Stimulated activated CD8-positive, alpha-beta memory T cell treated with anti-CD3 and anti-CD28 coated beads, Interleukin-7, amount 100 ng/mL, for 1 hour (primary cell): ENCODE data around the gene WT1.

Experiments
- DNase-seq, 2 donors: peaks; one replicate each; pipeline ENCODE4 v3.0.0-alpha.2; 2020; ENCODE audit warnings: low read depth in 2 of 2

The WT1 gene

DNA sequence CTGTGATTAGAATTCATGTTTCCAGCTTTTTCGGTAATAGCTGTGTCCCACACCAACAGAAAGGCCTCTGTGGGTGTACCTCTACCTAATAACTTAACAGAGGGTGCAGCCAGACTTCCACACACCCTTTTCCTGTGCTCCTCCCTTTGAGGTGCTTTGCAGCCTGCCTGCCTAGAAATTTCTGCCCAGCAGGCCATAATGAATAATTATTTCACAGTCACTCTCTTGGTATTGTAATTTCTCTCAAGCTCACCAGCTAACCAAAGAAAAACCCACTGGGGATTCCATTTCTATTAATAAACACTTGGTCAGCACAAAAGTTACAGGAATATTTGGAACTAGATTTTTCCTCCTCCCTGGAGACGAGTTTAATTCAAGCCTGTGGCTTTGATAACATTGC is 13.3 kb downstream of the WT1 start:
- DNase-seq: no peak

DNA sequence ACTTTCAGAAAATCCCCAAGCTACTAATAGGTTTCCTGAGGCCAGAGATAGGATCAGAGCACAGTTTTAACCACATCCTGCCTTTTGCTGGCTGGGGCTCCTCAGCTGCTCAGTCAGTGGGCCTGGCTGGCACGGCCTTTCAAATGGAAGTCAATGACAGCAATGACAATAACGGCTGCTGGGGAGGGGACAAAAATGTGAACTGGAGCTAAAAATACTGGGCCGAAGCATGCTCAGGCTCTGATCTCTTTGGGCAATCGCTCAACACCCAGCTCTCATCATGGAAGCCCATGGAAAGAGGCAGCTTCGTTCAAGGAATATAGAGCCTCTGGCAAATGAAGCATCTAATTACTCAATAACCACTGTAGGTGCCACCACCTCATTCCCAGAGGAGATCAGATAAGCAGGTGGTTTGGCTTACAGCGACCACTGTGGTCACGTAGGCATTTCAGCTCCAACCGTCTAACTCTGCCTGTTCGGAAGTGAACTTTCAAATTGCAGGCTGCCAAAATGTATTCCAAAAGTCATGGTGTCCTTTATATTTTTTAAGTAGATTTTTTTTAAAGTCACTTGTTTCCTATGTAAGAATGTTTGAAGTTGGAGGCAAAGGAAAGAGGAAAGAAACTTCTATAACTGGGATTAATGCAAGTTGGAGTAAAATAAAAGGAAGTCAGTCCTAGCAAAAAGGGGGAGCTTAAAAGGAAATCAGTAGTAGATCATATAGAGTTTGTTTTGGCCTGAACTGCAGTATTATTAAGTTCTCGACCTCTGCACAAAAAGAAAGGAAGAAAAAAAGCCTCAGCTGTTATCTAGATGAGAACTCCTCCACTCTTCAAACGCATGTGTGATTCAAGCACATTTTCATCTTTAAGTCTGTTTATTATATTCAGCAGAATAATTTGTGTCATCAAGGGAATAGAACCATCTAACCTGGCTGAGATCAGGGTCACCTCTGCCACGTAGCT is 14.1 kb downstream of the WT1 start:
- DNase-seq: no peak

DNA sequence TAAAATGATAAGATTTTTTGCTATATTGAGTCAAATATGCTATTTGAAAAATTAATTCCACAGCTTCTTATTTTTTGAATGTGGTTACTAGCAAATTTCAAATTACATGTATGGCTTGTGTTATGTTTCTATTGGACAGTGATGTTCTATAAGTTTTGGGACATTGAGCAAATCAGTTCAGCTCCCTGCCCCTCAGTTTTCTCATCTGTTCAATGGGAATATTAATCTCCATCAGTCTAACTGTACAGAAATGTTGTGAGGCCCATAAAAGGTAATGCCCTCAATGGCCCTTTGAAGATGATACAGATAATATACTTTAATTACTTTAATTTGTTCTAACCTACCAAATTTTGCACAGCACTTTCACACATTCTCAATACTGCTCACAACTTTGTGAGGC is 15.2 kb downstream of the WT1 start:
- no peak for DNase-seq

DNA sequence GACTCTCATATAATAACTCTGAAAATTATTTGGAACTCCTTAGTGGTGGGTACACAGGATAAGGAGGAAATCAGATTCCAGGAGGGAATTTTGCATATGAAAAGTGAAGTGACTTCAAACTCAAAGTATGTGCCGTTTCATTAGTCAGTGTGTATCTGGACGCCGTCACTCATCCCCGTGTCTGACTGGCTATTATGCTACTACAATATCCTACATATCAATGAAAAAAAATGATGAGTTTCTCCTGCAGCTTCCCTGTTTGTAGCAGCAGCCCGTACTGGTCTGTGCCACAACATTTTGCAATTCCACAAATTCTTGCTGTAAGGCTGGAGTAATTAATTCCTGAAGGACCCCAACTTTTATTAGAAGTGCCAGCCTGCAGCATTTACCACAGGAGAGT is 16.5 kb downstream of the WT1 start:
- DNase-seq: no peak

DNA sequence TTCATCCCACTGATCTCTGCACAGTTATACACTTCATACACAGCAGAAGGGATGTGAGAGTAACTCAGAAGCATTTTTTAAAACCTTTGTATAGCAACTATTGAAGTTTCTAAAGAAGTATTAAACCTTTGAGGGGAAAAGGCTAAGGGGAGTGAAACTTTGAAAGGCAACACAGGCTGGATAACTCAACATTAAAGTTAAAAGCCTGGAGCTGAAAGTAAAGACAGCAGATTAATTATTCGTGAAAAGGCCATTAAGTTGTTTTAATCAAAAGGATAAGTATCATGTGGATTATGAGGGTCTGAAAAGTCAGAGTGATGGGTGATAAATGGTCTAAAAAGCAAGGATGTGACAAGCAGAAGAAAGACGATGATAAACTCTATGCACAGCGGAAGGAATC is 17.5 kb downstream of the WT1 start:
- no peak for DNase-seq

DNA sequence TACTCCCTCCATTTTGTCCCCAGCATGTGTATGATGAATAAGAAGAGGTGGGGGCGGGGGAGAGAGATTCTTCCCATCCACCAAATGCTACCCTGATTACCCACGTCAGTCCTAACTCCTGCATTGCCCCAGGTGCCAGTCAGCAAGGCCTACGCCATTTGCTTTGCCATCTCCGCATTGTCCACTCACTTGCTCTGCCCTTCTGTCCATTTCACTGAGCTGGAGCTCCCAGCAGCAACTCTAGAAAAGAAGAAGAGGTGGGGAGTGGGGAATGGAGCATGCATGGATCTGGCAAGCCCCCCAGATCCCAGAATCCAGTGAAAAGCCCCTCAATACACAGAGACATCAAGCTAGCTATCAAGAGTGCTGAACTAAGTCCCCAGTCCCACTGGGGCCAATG is 19.0 kb downstream of the WT1 start:
- DNase-seq: no peak

DNA sequence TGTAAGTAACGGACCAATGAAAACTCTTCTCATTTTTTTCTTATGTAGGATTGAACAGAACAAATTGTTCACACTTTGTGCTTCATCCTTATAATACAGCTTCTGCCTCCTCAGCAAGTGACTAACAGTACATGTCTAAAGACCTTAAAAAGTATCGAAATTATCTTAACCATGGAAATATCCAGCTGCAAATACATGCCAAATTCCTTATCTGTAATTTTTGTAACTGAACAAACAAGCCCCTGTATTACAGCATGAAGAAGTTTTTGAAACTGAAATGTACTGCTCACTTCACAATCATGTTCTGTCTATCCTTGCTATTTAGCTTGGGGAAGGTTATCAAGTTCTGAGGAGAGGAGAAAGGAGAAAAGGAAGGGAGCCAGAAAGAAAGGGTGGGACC is 20.4 kb downstream of the WT1 start:
- no peak for DNase-seq

DNA sequence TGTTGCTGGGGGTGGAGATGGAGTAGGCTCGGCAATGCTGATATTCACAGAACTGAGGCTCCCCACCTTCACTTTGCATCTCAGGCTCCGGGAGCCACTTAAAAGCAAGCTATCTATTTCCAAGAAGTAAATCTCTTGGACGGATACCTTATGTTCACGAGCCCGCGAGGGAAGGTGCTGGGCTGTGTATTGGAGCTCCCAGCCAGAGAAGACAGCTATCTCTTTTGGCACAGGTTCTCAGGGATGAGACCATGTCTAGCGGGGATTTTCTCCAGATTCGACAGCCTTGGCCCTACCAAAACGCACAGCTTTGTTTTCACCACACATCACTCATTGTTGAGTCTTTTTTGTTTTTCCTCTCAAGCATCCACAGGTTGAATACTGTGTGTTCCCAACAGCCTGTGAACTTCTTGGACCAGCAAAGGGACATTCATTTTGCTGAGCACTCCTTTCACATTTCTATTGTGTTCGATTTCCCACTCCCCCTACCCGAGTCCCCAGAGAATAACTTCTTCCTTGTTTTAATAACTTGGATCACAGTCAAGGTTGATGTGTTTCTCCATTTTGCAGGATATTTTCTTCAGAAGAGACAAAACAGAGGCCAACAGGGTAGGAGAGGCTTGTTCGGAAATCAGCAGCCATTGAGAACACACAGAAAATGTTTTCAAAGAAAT is 23.3 kb downstream of the WT1 start:
- DNase-seq: no peak

DNA sequence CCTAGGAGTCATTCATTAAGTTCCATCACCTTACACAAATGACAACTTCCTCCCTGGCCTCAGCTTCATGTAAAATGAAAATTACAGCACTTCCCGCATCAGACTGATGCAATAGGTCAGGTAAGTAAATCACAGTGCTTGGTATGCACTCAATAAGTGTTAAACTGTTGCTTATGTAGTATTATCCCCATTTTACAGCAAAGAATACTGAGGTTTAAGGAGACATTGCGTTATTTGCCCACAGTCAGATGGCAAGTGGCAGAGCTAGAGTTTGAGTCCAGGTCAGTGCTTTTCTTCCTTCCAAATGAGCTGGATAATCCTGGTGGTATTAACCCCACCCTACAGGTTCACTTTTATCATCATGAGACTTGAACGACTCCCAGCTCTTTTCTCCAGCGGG is 29.7 kb downstream of the WT1 start:
- no peak for DNase-seq

DNA sequence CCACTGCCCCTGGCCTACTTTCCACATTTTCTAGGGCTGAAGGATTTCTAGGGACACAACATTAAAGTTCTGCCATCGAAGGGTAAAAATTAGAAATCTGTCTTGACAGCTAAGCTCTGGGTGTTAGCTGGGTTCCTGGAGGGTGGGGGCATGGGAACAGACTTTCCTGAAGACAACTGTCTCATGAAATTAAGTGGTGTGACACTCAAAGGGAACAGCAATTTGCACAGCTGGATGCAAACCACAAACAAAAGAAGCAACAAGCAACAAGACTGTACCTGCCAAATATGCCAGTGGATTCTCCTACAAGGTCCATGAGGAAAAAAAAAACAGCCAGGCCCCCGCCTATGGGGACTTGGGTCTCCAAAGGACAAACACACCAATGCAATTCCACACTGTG is 32.5 kb downstream of the WT1 start:
- no peak for DNase-seq

DNA sequence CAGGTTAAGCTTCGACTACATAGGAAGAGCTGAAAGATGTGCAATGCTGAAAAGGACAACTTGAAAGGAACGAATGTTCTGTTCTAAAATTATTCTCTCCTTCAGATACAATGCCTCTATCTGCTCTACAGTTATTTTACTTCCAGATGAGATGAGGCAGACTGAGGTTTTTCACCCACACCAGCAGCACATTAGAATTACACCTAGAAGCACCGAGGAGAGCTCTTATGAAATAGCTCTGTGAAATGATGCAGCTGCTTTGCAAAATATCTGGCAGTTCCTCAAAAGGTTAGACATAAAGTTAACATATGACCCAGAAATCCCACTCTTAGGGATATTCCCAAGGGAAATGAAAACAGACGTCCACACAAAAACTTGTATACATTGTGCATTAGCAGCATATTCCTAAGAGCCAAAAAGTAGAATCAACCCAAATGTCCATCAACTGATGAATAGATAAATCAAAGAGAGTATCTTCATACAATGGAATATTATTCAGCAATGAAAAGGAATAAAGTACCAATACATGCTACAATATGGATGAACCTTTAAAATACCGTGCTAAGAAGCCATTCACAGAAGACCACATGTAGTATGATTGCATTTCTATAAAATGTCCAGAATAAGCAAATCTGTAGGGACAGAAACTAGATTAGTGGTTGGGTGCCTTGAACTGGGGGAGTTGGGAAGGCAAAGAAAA is 34.5 kb downstream of the WT1 start:
- no peak for DNase-seq

DNA sequence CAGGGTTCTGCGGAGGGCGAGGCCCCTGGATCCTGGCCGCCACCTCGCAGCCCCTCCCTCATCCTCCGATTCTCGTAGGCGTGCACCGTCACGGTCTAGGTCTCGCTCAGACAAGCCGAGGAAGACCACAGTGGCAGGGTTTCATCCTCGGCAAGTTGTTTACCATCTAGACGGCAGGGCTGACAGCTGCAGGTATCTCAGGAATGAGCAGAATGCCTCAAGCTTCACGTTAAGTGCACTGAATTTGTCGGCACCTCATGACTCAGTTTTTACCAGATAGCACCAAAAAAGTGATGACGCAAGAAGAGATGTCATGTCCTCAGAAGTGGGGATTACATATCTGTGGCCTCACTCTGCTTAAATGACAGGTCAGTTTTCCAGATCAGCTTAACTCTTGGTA is 35.1 kb downstream of the WT1 start:
- DNase-seq: no peak

DNA sequence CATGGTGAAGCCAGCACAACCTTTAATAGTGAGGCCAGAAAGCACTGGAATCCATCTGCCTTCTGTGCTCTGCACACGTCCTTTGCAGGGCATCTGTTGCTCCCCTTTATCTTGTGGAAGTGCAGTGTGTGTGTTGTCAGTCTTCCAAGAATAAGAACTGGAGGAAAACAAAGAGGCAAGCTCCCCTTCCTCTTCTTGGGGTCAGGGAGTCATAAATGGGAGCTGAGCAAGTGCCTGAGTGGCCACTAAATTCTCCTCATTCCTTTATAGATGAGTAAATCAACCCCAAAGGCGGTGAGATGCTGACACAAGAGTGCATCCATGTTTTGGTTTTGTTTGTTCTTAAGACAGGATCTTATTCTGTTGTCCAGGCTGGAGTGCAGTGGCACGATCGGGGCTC is 38.3 kb downstream of the WT1 start:
- no peak for DNase-seq

DNA sequence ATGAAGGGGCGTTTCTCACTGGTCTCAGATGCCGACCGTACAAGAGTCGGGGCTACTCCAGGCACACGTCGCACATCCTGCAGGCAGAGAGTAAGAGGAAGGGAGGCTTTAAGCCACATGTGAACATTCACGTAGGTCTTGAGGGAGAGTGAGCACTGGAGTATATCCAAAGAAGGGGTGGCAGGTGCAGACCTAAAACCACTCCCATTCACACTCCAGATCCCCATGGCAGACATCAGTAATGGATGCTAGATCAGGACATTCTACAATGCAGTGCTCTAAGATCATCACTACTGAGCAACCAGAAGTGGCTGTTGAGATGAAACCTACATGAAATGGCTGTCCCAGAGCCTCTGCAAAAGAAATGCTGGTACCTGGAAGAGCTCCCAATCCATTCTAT is 39.0 kb downstream of the WT1 start:
- DNase-seq: no peak

DNA sequence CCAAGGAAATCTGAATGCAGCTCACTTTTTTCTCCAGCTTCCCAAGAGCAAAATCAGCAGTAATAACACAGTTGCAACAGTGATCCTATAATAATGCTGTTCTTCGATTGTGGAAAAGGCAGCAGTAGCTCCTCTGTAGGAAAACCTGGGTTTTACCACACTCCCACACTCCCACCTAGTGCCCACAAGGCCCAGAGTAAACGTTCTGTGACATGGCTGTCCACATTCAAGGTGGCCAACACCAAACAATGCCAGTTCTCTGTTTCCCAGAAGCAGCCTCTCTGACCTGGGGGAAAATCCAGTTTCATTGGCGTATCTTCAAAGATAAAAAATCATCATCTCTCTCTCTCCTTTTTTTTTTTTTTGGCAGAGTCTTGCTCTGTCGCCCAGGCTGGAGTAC is 40.2 kb downstream of the WT1 start:
- DNase-seq: no peak

DNA sequence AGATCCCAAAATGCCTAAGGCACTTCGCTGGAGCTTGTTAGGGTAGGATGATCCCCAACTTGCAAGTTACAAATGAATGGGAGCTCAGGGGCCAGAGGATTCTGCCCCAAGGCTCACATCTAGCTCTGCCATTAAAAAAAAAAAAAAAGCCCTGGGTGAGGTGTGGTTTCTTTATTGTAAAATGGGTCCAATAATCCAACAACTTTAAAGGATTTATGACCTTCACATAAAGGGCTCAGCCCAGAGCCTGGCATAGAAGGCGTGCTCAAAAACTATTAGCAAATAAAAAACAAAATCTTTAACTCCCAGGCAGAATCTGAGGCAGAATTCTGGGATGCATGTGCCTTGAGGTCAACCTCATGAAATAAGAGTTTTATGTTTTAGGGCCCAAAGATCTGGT is 42.5 kb downstream of the WT1 start:
- no peak for DNase-seq

DNA sequence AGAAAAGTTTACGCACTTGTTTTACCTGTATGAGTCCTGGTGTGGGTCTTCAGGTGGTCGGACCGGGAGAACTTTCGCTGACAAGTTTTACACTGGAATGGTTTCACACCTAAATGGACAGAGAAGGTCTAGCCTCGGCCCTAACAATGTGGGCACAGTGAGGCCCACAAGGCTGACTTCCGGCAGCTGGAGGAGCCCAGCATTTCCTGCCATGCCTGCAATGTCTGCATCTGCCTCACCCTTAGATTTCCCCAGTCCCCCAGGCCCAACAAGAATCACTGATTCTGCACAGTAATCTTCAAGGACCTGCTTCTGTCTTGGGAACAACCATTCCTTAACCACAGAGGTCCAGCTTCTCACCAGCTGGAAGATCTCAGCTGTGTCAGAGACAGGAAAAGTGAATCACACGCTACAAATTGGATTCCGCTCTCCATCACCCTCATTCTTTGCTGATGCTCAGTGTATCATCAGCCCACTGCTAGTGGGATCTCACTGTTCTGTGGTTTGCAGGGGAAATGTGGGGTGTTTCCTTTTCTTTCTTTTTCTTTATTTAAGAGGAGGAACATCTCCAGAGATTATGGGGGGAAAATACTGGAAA is 43.3 kb downstream of the WT1 start:
- no peak for DNase-seq

DNA sequence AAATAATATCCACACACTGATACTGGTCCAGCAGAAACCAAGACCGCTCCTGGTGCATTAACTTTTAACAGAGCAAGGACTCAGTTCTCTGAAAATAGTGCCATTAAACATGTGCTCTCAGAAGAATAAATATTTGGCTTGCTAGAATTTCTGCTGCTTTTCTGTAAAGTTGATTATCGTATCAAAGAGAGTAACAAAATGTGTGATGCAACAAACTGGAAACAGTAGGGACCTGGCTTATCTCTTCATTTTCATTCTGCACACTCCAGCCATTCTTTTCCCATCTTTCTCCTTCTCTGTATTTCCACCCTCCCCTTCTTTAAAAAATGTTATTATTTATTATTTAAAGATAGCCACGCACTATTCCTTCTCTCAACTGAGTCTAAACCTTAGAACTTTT is 43.9 kb downstream of the WT1 start:
- DNase-seq: no peak

DNA sequence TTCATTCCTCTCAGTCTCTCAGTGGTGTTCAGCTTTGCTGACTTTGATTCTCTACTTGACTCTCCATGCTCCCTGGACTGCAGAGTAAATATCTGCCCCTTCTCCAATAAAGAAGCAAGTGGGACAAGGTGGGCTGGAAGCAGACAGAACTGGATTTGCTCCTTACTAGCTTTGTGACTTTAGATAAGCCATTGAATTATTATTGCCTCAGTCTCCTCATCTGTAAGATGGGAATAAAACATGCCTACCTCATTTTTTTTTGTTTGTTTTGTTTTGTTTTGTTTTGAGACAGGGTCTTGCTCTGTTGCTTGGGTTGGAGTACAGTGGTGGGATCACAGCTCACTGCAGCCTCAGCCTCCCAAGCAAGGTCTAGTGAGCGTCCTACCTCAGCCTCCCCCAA is 44.6 kb downstream of the WT1 start:
- no peak for DNase-seq

DNA sequence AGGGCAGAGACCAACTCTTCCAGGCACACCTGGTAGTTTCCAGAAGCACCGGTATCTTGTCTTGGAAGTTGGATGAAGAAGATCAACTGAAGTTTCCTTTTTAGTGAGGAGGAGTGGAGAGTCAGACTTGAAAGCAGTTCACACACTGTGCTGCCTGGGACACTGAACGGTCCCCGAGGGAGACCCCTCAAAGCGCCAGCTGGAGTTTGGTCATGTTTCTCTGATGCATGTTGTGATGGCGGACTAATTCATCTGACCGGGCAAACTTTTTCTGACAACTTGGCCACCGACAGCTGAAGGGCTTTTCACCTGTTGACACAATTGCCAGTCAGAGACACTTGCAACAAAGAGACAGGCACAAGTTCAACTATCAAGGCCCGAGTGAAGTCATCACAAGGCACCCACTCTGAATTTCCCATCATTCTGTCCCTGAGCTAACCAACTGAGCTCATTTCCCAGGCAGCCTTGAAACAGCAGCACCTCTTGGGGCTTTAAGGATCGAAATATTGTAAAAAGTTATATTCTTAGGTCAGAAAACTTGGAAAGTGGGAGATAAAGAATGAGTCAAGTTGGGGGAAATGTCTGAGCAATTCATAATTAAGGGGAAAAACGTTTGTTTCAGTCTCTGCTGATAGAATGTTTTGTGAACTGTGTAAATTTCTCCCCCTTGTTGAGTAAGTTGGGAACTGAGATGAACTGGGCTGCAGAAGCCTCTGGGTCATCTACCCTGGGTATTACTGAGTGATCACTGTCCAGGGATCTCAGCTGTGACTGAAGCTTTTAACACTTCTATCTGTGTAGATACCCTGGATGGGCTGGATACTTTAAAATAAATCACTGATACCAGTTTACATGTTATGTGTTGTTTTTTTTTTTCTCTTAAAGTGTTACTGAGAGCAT is 46.2 kb downstream of the WT1 start:
- DNase-seq: no peak

DNA sequence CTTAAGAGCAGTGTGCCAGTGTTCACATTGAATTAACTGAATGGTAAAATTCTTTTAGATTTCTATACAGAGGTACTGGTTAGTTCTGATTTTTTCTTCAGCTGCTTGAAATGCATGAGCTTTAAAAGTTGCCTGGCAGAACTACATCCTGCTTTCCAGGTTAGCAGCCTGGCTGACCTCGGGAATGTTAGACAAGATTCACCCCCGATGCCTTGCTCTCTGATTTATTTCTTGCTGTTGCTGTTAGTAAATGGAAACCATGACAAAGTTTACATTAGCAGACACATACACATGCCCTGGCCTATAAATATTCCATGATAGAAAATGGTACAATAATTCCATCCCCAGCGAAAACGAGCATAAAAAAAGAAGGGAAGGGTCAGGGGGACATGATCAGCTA is 47.0 kb downstream of the WT1 start:
- DNase-seq: no peak
